PC-3 (cell line): Measurements from ENCODE around the gene EEIG1. TPM values are rescaled to one million over a fixed set of nuclear protein-coding genes. Genes with fewer than 3 reads are reported as not detected.

ENCODE experiments used
- ATAC-seq: fragments of 200-7000 bp; cut with Tn5 transposase; 2 replicates; pipeline ENCODE4 v1.9.1; 2020; ENCODE audit warnings: mild to moderate bottlenecking, moderate library complexity
- BruUV-seq: library from RNA; stranded (reverse); fragments of 400-500 nt; replicated peaks from 2 replicates; lab custom pipeline; 2021; lab: Mats Ljungman, UMichigan
- CTCF ChIA-PET: fragments of 300-600 bp; sonication (Branson Sonifier 250); formaldehyde crosslinking; loops from one replicate; lab custom pipeline; 2022; ENCODE audit warnings: antibody characterized with exemption; lab: Charles Lee
- POLR2A ChIA-PET: fragments of 300-600 bp; sonication (Branson Sonifier 250); formaldehyde crosslinking; loops from one replicate; lab custom pipeline; 2022; ENCODE audit warnings: antibody characterized with exemption; ENCODE audit not compliant: unreplicated experiment; lab: Charles Lee
- DNase-seq: peaks from one replicate; pipeline ENCODE4 v3.0.0-alpha.2; 2015
- H2AFZ ChIP-seq: fragments of 300-600 bp; sonication (generic); 2 replicates; pipeline ENCODE4 v1.6.0; 2016; ENCODE audit warnings: antibody characterized with exemption, low read length
- H3F3A ChIP-seq: fragments of 300-600 bp; sonication (generic); one replicate; pipeline ENCODE4 v1.6.0; 2017; ENCODE audit warnings: antibody characterized with exemption, low read length, control low read depth, mild to moderate bottlenecking; ENCODE audit not compliant: unreplicated experiment
- H3K27ac ChIP-seq: fragments of 300-600 bp; sonication (generic); 2 replicates; pipeline ENCODE4 v1.5.1; 2016; ENCODE audit warnings: mild to moderate bottlenecking, low read length
- H3K27me3 ChIP-seq: fragments of 300-600 bp; sonication (generic); 2 replicates; pipeline ENCODE4 v1.6.1; 2016; ENCODE audit warnings: low read length, mixed read lengths
- H3K36me3 ChIP-seq: fragments of 300-600 bp; sonication (generic); 2 replicates; pipeline ENCODE4 v1.6.1; 2016; ENCODE audit warnings: low read depth, mixed run types, low read length, mixed read lengths
- H3K4me1 ChIP-seq: fragments of 300-600 bp; sonication (generic); 2 replicates; pipeline ENCODE4 v1.5.1; 2016; ENCODE audit warnings: low read length; ENCODE audit not compliant: insufficient read depth
- H3K4me2 ChIP-seq: fragments of 300-600 bp; sonication (generic); 2 replicates; pipeline ENCODE4 v1.6.0; 2016; ENCODE audit warnings: low read length
- H3K4me3 ChIP-seq: fragments of 300-600 bp; sonication (generic); 2 replicates; pipeline ENCODE4 v1.5.1; 2016; ENCODE audit warnings: mild to moderate bottlenecking, low read length, mixed read lengths
- H3K79me2 ChIP-seq: fragments of 300-600 bp; sonication (generic); 2 replicates; pipeline ENCODE4 v1.6.1; 2017; ENCODE audit warnings: low read length, mixed read lengths
- H3K9ac ChIP-seq: fragments of 300-600 bp; sonication (generic); 2 replicates; pipeline ENCODE4 v1.6.0; 2016; ENCODE audit warnings: mild to moderate bottlenecking, low read length
- H3K9me2 ChIP-seq: fragments of 300-600 bp; sonication (generic); replicated peaks from 2 replicates; pipeline ENCODE4 v1.6.1; 2016; ENCODE audit warnings: mixed run types, low read length, mixed read lengths
- H3K9me3 ChIP-seq: fragments of 300-600 bp; sonication (generic); 2 replicates; pipeline ENCODE4 v1.6.1; 2016; ENCODE audit warnings: low read length, mixed read lengths
- H4K20me1 ChIP-seq: fragments of 300-600 bp; sonication (generic); 2 replicates; pipeline ENCODE4 v1.6.1; 2016; ENCODE audit warnings: low read length, mixed read lengths
- EZH2 ChIP-seq: fragments of 300-600 bp; sonication (generic); IDR thresholded peaks from one replicate; pipeline ENCODE4 v1.6.1; 2017; ENCODE audit warnings: antibody characterized with exemption, mild to moderate bottlenecking, low read length; ENCODE audit not compliant: unreplicated experiment
- EZH2phosphoT487 ChIP-seq: fragments of 300-600 bp; sonication (generic); IDR thresholded peaks from 2 replicates; pipeline ENCODE4 v1.6.1; 2018; ENCODE audit warnings: mild to moderate bottlenecking, antibody characterized with exemption, low read length, borderline replicate concordance
- intact Hi-C: fragments of 100-400 bp; cut with micrococcal nuclease; formaldehyde crosslinking; loops from 2 replicates; pipeline ENCODE4 v1.9.0; 2023
- total RNA-seq: library from RNA; depleted of rRNA; stranded (reverse); fragments of >200 nt; gene quantifications from 2 replicates; pipeline ENCODE4 v1.2.3, GENCODE V29; 2014
- TF ChIP-seq, protein P1 (sequence below): fragments of 300-600 bp; sonication (generic); conservative IDR thresholded peaks from 2 replicates; pipeline ENCODE4 v1.5.1; 2017; ENCODE audit warnings: antibody characterized with exemption, low read depth, mild to moderate bottlenecking, low read length

Gene EEIG1
- total RNA-seq, 1 experiment from 2014 or later = 10.8 TPM

DNA sequence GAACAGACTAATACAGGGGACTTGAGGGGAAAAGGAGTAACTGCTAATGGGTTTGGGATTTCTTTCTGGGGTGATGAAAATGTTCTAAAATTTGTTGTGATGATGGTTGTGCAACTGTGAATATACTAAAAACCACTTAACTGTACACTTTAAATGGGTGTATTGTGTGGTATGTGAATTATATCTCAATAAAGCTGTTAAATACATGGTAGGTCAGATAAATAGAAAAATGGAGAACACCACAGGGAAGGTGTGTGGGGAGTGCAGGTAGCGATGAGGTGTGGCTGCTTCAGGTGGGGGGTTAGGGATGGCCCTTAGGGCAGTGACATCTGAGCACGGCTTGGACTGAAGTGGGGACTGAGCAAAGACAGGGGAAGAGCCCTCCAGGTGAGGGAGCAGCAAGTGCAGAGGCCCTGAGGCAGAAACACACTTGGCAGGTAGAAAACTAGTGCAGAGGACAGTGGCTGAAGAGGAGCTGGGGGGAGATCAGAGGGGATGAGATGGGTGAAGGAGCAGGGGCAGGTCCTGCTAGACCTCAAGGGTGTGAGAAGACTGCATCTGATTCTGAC, 20.9 kb downstream of the EEIG1 start:
- Histone ChIP-seq H3K9me2 (no peaks in the 10 kb centered on the region), H3K27me3 (no peaks in the 10 kb centered on the region), H3K36me3 (peaks cover 3% of the 10 kb centered on the region; the same call in 1 of the 2 replicates), H3K4me1 (peaks cover 11% of the 10 kb centered on the region), H3K79me2 (peaks cover 64% of the 10 kb centered on the region), H3F3A (no peaks in the 10 kb centered on the region), H3K9me3 (no peaks in the 10 kb centered on the region), H3K27ac (no peak overlapping the region), H4K20me1 (no peaks in the 10 kb centered on the region), H2AFZ (no peak overlapping the region), H3K4me2 (no peak overlapping the region), H3K9ac (no peak overlapping the region), H3K4me3 (no peak overlapping the region)
- ATAC-seq (no peak), DNase-seq (no peak)
- no TSS peak for BruUV-seq
- TF ChIP-seq EZH2phosphoT487 = no peak
- TF ChIP-seq, protein P1, sequence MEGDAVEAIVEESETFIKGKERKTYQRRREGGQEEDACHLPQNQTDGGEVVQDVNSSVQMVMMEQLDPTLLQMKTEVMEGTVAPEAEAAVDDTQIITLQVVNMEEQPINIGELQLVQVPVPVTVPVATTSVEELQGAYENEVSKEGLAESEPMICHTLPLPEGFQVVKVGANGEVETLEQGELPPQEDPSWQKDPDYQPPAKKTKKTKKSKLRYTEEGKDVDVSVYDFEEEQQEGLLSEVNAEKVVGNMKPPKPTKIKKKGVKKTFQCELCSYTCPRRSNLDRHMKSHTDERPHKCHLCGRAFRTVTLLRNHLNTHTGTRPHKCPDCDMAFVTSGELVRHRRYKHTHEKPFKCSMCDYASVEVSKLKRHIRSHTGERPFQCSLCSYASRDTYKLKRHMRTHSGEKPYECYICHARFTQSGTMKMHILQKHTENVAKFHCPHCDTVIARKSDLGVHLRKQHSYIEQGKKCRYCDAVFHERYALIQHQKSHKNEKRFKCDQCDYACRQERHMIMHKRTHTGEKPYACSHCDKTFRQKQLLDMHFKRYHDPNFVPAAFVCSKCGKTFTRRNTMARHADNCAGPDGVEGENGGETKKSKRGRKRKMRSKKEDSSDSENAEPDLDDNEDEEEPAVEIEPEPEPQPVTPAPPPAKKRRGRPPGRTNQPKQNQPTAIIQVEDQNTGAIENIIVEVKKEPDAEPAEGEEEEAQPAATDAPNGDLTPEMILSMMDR = no peak
- no peak for TF ChIP-seq EZH2
- CTCF ChIA-PET = interaction anchor here (0.6 kb wide), 1 partner anchor 89 kb away, joined by 8 read pairs; no protein-coding TSS in a partner anchor
- POLR2A ChIA-PET = no interaction called here
- intact Hi-C loops = loop anchor here (5.0 kb wide), 1 partner anchor 77 kb away; no protein-coding TSS in a partner anchor

DNA sequence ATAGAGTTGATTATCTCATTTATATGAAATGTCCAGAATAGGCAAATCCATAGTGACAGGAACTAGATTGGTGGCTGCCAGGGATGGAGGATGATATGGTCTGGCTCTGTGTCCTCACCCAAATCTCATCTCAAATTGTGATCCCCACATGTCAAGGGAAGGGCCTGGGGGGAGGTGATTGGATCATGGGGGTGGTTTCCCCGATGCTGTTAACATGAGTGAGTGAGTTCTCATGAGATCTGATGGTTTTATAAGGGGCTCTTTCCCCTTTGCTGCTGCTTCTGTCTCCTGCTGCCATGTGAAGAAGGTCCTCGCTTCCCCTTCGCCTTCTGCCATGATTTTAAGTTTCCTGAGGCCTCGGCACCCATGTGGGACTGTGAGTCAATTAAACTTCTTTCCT, 21.4 kb downstream of the EEIG1 start:
- H2AFZ ChIP-seq = no peak overlapping the region
- no peak overlapping the region for H3K27ac ChIP-seq
- H3K4me1 ChIP-seq = peaks cover 15% of the 10 kb centered on the region
- ATAC-seq (no peak), DNase-seq (no peak)
- no peaks in the 10 kb centered on the region for H4K20me1 ChIP-seq
- TF ChIP-seq EZH2phosphoT487 (no peak), EZH2 (no peak)
- TF ChIP-seq, protein P1 = no peak
- H3K9me2 ChIP-seq = no peaks in the 10 kb centered on the region
- no peaks in the 10 kb centered on the region for H3K9me3 ChIP-seq
- H3K36me3 ChIP-seq = peaks cover 3% of the 10 kb centered on the region; the same call in 1 of the 2 replicates
- ChIA-PET POLR2A (no interaction called here), CTCF (no interaction called here)
- H3K4me3 ChIP-seq = no peak overlapping the region
- no peaks in the 10 kb centered on the region for H3K27me3 ChIP-seq
- no peak overlapping the region for H3K9ac ChIP-seq
- intact Hi-C loops = loop anchor here (5.0 kb wide), 1 partner anchor 78 kb away; no protein-coding TSS in a partner anchor
- no TSS peak for BruUV-seq
- no peaks in the 10 kb centered on the region for H3F3A ChIP-seq
- no peak overlapping the region for H3K4me2 ChIP-seq
- peaks cover 66% of the 10 kb centered on the region for H3K79me2 ChIP-seq

DNA sequence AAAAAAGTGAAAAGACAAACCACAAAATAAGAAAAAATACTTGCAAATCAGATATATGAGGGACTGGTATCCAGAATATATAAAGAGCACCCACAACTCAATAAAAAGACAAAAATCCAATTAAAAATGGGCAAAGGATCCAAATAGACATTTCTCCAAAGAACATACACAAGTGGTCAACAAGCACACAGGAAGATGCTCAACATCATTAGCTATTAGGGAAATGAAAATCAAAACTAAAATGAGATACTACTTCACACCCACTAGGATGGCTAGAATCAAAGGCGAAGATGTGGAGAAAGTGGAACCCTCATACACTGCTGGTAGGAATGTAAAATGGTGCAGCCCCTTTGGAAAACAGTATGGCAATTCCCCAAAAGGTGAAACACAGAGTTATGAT, 22.1 kb downstream of the EEIG1 start:
- Histone ChIP-seq H3F3A (no peaks in the 10 kb centered on the region), H3K4me2 (no peak overlapping the region), H3K4me3 (no peak overlapping the region), H3K9me3 (no peaks in the 10 kb centered on the region), H2AFZ (no peak overlapping the region), H3K27ac (no peak overlapping the region), H3K27me3 (no peaks in the 10 kb centered on the region), H3K9ac (no peak overlapping the region), H3K9me2 (no peaks in the 10 kb centered on the region), H3K79me2 (peaks cover 66% of the 10 kb centered on the region), H4K20me1 (no peaks in the 10 kb centered on the region), H3K36me3 (peaks cover 3% of the 10 kb centered on the region; the same call in 1 of the 2 replicates), H3K4me1 (peaks cover 15% of the 10 kb centered on the region)
- BruUV-seq = no TSS peak
- intact Hi-C loops = loop anchor here (5.0 kb wide), 1 partner anchor 79 kb away; no protein-coding TSS in a partner anchor
- TF ChIP-seq EZH2 (no peak), EZH2phosphoT487 (no peak)
- TF ChIP-seq, protein P1 = no peak
- DNase-seq (no peak), ATAC-seq (no peak)
- POLR2A ChIA-PET = no interaction called here
- CTCF ChIA-PET = no interaction called here
